HFFc6 (cell line): ENCODE measurements around the gene CLSTN1. TPM values are rescaled to one million over a fixed set of nuclear protein-coding genes. Genes with fewer than 3 reads are reported as not detected.

ENCODE experiments used
- DNase-seq: peaks from one replicate; pipeline ENCODE4 v3.0.0-alpha.2; 2018
- H3K27ac Mint-ChIP-seq: 2 replicates; pipeline ENCODE4 v1.8.0; 2020; ENCODE audit warnings: mild to moderate bottlenecking, mixed read lengths
- H3K27me3 Mint-ChIP-seq: 2 replicates; pipeline ENCODE4 v1.8.0; 2021; ENCODE audit warnings: mild to moderate bottlenecking, moderate library complexity, mixed read lengths; ENCODE audit not compliant: insufficient read depth
- H3K36me3 Mint-ChIP-seq: 2 replicates; pipeline ENCODE4 v1.8.0; 2021; ENCODE audit warnings: low read depth, mixed read lengths
- H3K4me1 Mint-ChIP-seq: 2 replicates; pipeline ENCODE4 v1.8.0; 2020; ENCODE audit warnings: low read depth, mixed read lengths
- H3K4me3 Mint-ChIP-seq: 2 replicates; pipeline ENCODE4 v1.8.0; 2020; ENCODE audit warnings: mild to moderate bottlenecking, moderate library complexity, mixed read lengths
- H3K9me3 Mint-ChIP-seq: 2 replicates; pipeline ENCODE4 v1.8.0; 2020; ENCODE audit warnings: mild to moderate bottlenecking, mixed read lengths
- CTCF ChIP-seq: fragments of 200-600 bp; sonication (generic); IDR thresholded peaks from 2 replicates; pipeline ENCODE4 v1.5.0; 2021; ENCODE audit warnings: antibody characterized with exemption, mild to moderate bottlenecking
- total RNA-seq, 6 experiments: library from RNA; stranded (reverse); fragmentation: NEBNext Ultra II Directional; extraction: Animal tissue kit (Norgen Biotek cat#: 25700); gene quantifications; 2 replicates in 1 of 6; 3 replicates in 5 of 6; pipeline ENCODE4 v1.2.3, GENCODE V29; 2021

Gene CLSTN1
- total RNA-seq, 6 experiments from 2014 or later, result 128 to 151 (median 137) TPM

GRCh38 chr1:9815150-9815549 lies 8.6 kb downstream of the CLSTN1 start:
- no peak for TF ChIP-seq CTCF
- Mint-ChIP-seq H3K4me1 (peaks cover 16% of the 10 kb centered on the region), H3K27ac (no peak overlapping the region), H3K9me3 (no peaks in the 10 kb centered on the region), H3K27me3 (no peaks in the 10 kb centered on the region; the same call in 1 of the 2 replicates), H3K36me3 (no peaks in the 10 kb centered on the region), H3K4me3 (no peak overlapping the region)
- no peak for DNase-seq

GRCh38 chr1:9814619-9815018 lies 9.1 kb downstream of the CLSTN1 start:
- H3K9me3 Mint-ChIP-seq, result no peaks in the 10 kb centered on the region
- peaks cover 16% of the 10 kb centered on the region for H3K4me1 Mint-ChIP-seq
- no peak for TF ChIP-seq CTCF
- no peak overlapping the region for H3K4me3 Mint-ChIP-seq
- no peak for DNase-seq
- H3K36me3 Mint-ChIP-seq, result no peaks in the 10 kb centered on the region
- no peaks in the 10 kb centered on the region; the same call in 1 of the 2 replicates for H3K27me3 Mint-ChIP-seq
- no peak overlapping the region for H3K27ac Mint-ChIP-seq

- peaks cover 24% of the 10 kb centered on the region for H3K4me1 Mint-ChIP-seq
- no peaks in the 10 kb centered on the region for H3K36me3 Mint-ChIP-seq
- TF ChIP-seq CTCF, result no peak
- DNase-seq, result no peak
- no peak overlapping the region for H3K27ac Mint-ChIP-seq
- no peaks in the 10 kb centered on the region for H3K9me3 Mint-ChIP-seq
- H3K27me3 Mint-ChIP-seq, result no peaks in the 10 kb centered on the region; the same call in 1 of the 2 replicates
- H3K4me3 Mint-ChIP-seq, result no peak overlapping the region
Observed at GRCh38 chr1:9811239-9811966, 12.4 kb downstream of the CLSTN1 start.

GRCh38 chr1:9809100-9809510 lies 14.7 kb downstream of the CLSTN1 start:
- H3K36me3 Mint-ChIP-seq, result no peaks in the 10 kb centered on the region
- no peak for DNase-seq
- H3K4me3 Mint-ChIP-seq, result no peak overlapping the region
- no peak for TF ChIP-seq CTCF
- H3K27me3 Mint-ChIP-seq, result no peaks in the 10 kb centered on the region; the same call in 1 of the 2 replicates
- H3K9me3 Mint-ChIP-seq, result no peaks in the 10 kb centered on the region
- peak overlapping the region; percentile 34 for H3K27ac Mint-ChIP-seq
- H3K4me1 Mint-ChIP-seq, result peaks cover 14% of the 10 kb centered on the region

- peaks cover 14% of the 10 kb centered on the region for H3K4me1 Mint-ChIP-seq
- H3K27ac Mint-ChIP-seq, result no peak overlapping the region
- H3K27me3 Mint-ChIP-seq, result no peaks in the 10 kb centered on the region; the same call in 1 of the 2 replicates
Observed at GRCh38 chr1:9808459-9808858, 15.3 kb downstream of the CLSTN1 start.

More at GRCh38 chr1:9808459-9808858, 15.3 kb downstream of the CLSTN1 start:
- no peak overlapping the region for H3K4me3 Mint-ChIP-seq
- no peaks in the 10 kb centered on the region for H3K9me3 Mint-ChIP-seq
- no peak for TF ChIP-seq CTCF
- no peak for DNase-seq
- no peaks in the 10 kb centered on the region for H3K36me3 Mint-ChIP-seq
